Activated T-cell treated with anti-CD3 and anti-CD28 coated beads for 48 hours (primary cell): Measurements from ENCODE around the gene JARID2.

Experiments
- DNase-seq: peaks from one replicate; pipeline ENCODE4 v3.0.0-alpha.2; 2020; ENCODE audit warnings: low read depth

Gene JARID2

GRCh38 chr6:15441981-15442380 lies 196.1 kb downstream of the JARID2 start:
- no peak for DNase-seq

GRCh38 chr6:15442467-15442866 lies 196.6 kb downstream of the JARID2 start:
- DNase-seq: no peak

- DNase-seq: no peak
Observed at GRCh38 chr6:15443119-15443830, 197.4 kb downstream of the JARID2 start.

- no peak for DNase-seq
Observed at GRCh38 chr6:15444081-15444731, 198.3 kb downstream of the JARID2 start.

- DNase-seq: no peak
Observed at GRCh38 chr6:15444881-15445280, 199.0 kb downstream of the JARID2 start.

GRCh38 chr6:15447546-15448267 lies 201.8 kb downstream of the JARID2 start:
- no peak for DNase-seq

GRCh38 chr6:15449011-15449410 lies 203.1 kb downstream of the JARID2 start:
- DNase-seq: no peak

- DNase-seq: no peak
Observed at GRCh38 chr6:15451738-15452137, 205.9 kb downstream of the JARID2 start.

GRCh38 chr6:15452182-15452941 lies 206.5 kb downstream of the JARID2 start:
- no peak for DNase-seq

GRCh38 chr6:15453186-15453585 lies 207.3 kb downstream of the JARID2 start:
- DNase-seq: no peak

- DNase-seq: no peak
Observed at GRCh38 chr6:15453622-15454021, 207.8 kb downstream of the JARID2 start.

GRCh38 chr6:15456422-15456821 lies 210.6 kb downstream of the JARID2 start:
- no peak for DNase-seq

GRCh38 chr6:15457121-15457650 lies 211.3 kb downstream of the JARID2 start:
- DNase-seq: no peak

- DNase-seq: no peak
Observed at GRCh38 chr6:15458021-15458459, 212.2 kb downstream of the JARID2 start.

GRCh38 chr6:15460110-15460727 lies 214.3 kb downstream of the JARID2 start:
- DNase-seq: no peak

GRCh38 chr6:15461127-15461944 lies 215.5 kb downstream of the JARID2 start:
- no peak for DNase-seq

GRCh38 chr6:15462256-15462655 lies 216.4 kb downstream of the JARID2 start:
- no peak for DNase-seq

GRCh38 chr6:15462717-15463525 lies 217.1 kb downstream of the JARID2 start:
- no peak for DNase-seq

- DNase-seq: peak; percentile 22
Observed at GRCh38 chr6:15464211-15464725, 218.4 kb downstream of the JARID2 start.

GRCh38 chr6:15465212-15465611 lies 219.3 kb downstream of the JARID2 start:
- no peak for DNase-seq
